PC-3 (cell line): ENCODE data around the gene ARHGEF11.

Source experiments
- EZH2 ChIP-seq: fragments of 300-600 bp; sonication (generic); IDR thresholded peaks from one replicate; pipeline ENCODE4 v1.6.1; 2017; ENCODE audit warnings: antibody characterized with exemption, mild to moderate bottlenecking, low read length; ENCODE audit not compliant: unreplicated experiment
- EZH2phosphoT487 ChIP-seq: fragments of 300-600 bp; sonication (generic); IDR thresholded peaks from 2 replicates; pipeline ENCODE4 v1.6.1; 2018; ENCODE audit warnings: mild to moderate bottlenecking, antibody characterized with exemption, low read length, borderline replicate concordance
- TF ChIP-seq, protein P1 (sequence below): fragments of 300-600 bp; sonication (generic); conservative IDR thresholded peaks from 2 replicates; pipeline ENCODE4 v1.5.1; 2017; ENCODE audit warnings: antibody characterized with exemption, low read depth, mild to moderate bottlenecking, low read length

DNA sequence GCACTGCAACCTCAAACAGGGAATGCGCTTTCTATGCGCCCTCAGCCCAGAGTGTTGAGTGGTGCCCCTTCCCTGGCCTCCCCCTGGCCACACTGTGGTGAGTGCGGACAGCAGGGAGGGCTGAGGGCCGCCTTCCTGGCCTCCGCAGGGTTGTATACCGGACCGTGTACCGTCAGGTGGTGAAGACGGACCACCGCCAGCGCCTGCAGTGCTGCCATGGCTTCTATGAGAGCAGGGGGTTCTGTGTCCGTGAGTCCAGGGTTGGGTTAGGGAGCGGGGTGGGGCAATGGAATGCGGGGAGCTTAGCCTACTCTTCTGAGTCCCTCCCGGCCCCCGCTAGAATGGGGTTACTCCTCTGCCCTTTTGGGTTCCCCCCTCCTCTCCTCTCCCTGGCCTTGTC is 140.4 kb downstream of the ARHGEF11 start:
- no peak for TF ChIP-seq EZH2
- TF ChIP-seq EZH2phosphoT487, result no peak
- TF ChIP-seq, protein P1, sequence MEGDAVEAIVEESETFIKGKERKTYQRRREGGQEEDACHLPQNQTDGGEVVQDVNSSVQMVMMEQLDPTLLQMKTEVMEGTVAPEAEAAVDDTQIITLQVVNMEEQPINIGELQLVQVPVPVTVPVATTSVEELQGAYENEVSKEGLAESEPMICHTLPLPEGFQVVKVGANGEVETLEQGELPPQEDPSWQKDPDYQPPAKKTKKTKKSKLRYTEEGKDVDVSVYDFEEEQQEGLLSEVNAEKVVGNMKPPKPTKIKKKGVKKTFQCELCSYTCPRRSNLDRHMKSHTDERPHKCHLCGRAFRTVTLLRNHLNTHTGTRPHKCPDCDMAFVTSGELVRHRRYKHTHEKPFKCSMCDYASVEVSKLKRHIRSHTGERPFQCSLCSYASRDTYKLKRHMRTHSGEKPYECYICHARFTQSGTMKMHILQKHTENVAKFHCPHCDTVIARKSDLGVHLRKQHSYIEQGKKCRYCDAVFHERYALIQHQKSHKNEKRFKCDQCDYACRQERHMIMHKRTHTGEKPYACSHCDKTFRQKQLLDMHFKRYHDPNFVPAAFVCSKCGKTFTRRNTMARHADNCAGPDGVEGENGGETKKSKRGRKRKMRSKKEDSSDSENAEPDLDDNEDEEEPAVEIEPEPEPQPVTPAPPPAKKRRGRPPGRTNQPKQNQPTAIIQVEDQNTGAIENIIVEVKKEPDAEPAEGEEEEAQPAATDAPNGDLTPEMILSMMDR, result no peak
